ENCODE data around the gene NUP153. TPM values are rescaled to one million over a fixed set of nuclear protein-coding genes. Genes with fewer than 3 reads are reported as not detected.

NUP153 gene
- total RNA-seq, 1 donor from 2014 or later: 48.2 TPM

GRCh38 chr6:17635568-17635967, 71.2 kb downstream of the NUP153 start:
- Mint-ChIP-seq H3K27ac (no peak overlapping the region), H3K27me3 (ENCODE audit: low read depth) (no peaks in the 10 kb centered on the region), H3K36me3 (peaks cover 53% of the 10 kb centered on the region), H3K4me3 (no peak overlapping the region), H3K4me1 (peaks cover 2% of the 10 kb centered on the region), H3K9me3 (no peaks in the 10 kb centered on the region)
- DNase-seq (ENCODE audit: low spot score in 2 of 2, unreplicated experiment in 2 of 2): no peak
- no peak for TF ChIP-seq CTCF (IDR thresholded peaks at IDR 0.05; ENCODE audit: unreplicated experiment)

GRCh38 chr6:17633465-17634188, 73.1 kb downstream of the NUP153 start:
- no peak for TF ChIP-seq CTCF (IDR thresholded peaks at IDR 0.05; ENCODE audit: unreplicated experiment)
- no peak for DNase-seq (ENCODE audit: low spot score in 2 of 2, unreplicated experiment in 2 of 2)
- no peak overlapping the region for H3K27ac Mint-ChIP-seq
- no peaks in the 10 kb centered on the region for H3K9me3 Mint-ChIP-seq
- H3K36me3 Mint-ChIP-seq: peaks cover 54% of the 10 kb centered on the region
- no peaks in the 10 kb centered on the region for H3K27me3 Mint-ChIP-seq (ENCODE audit: low read depth)
- H3K4me3 Mint-ChIP-seq: no peak overlapping the region
- H3K4me1 Mint-ChIP-seq: peaks cover 6% of the 10 kb centered on the region

- peaks cover 53% of the 10 kb centered on the region for H3K36me3 Mint-ChIP-seq
- H3K9me3 Mint-ChIP-seq: no peaks in the 10 kb centered on the region
- H3K4me3 Mint-ChIP-seq: no peak overlapping the region
- no peak for DNase-seq (ENCODE audit: low spot score in 2 of 2, unreplicated experiment in 2 of 2)
- H3K27ac Mint-ChIP-seq: no peak overlapping the region
- peaks cover 6% of the 10 kb centered on the region for H3K4me1 Mint-ChIP-seq
- no peak for TF ChIP-seq CTCF (IDR thresholded peaks at IDR 0.05; ENCODE audit: unreplicated experiment)
- no peaks in the 10 kb centered on the region for H3K27me3 Mint-ChIP-seq (ENCODE audit: low read depth)
These were observed 73.8 kb downstream of the NUP153 start for GRCh38 chr6:17632934-17633333.

GRCh38 chr6:17630511-17631073, 76.1 kb downstream of the NUP153 start:
- H3K27ac Mint-ChIP-seq: peak overlapping the region; percentile 35
- no peaks in the 10 kb centered on the region for H3K27me3 Mint-ChIP-seq (ENCODE audit: low read depth)
- H3K4me1 Mint-ChIP-seq: peaks cover 6% of the 10 kb centered on the region
- no peak for DNase-seq (ENCODE audit: low spot score in 2 of 2, unreplicated experiment in 2 of 2)
- TF ChIP-seq CTCF (IDR thresholded peaks at IDR 0.05; ENCODE audit: unreplicated experiment): no peak
- H3K36me3 Mint-ChIP-seq: peaks cover 43% of the 10 kb centered on the region
- H3K4me3 Mint-ChIP-seq: no peak overlapping the region
- no peaks in the 10 kb centered on the region for H3K9me3 Mint-ChIP-seq

GRCh38 chr6:17629824-17630510, 76.8 kb downstream of the NUP153 start:
- no peak for DNase-seq (ENCODE audit: low spot score in 2 of 2, unreplicated experiment in 2 of 2)
- Mint-ChIP-seq H3K27me3 (ENCODE audit: low read depth) (no peaks in the 10 kb centered on the region), H3K9me3 (no peaks in the 10 kb centered on the region), H3K4me3 (no peak overlapping the region), H3K27ac (no peak overlapping the region), H3K36me3 (peaks cover 43% of the 10 kb centered on the region), H3K4me1 (peaks cover 6% of the 10 kb centered on the region)
- TF ChIP-seq CTCF (IDR thresholded peaks at IDR 0.05; ENCODE audit: unreplicated experiment): no peak
